Activated naive CD4-positive, alpha-beta T cell treated with anti-CD3 and anti-CD28 coated beads, Interleukin-2, amount 50 U/mL, for 72 hours (primary cell): ENCODE measurements around the gene IFRD1. TPM values are rescaled to one million over a fixed set of nuclear protein-coding genes. Genes with fewer than 3 reads are reported as not detected.

Experiments used
- ATAC-seq, 2 donors: fragments of 150-1000 bp; cut with Tn5 transposase; 2 replicates each; pipeline ENCODE4 v1.10.0; 2021; ENCODE audit warnings: mild to moderate bottlenecking in 2 of 2, moderate library complexity in 2 of 2
- DNase-seq, 2 donors: peaks; one replicate each; pipeline ENCODE4 v3.0.0; 2021 to 2022; ENCODE audit warnings: low spot score in 2 of 2
- H3K27ac Mint-ChIP-seq, 2 donors: one replicate each; pipeline ENCODE4 v1.8.0; 2022; ENCODE audit warnings: mild to moderate bottlenecking in 2 of 2, mixed read lengths in 2 of 2
- H3K36me3 Mint-ChIP-seq, 2 donors: one replicate each; pipeline ENCODE4 v1.8.0; 2022; ENCODE audit warnings: mixed read lengths in 2 of 2
- H3K9me3 Mint-ChIP-seq, 2 donors: one replicate each; pipeline ENCODE4 v1.8.0; 2022; ENCODE audit warnings: mixed read lengths in 2 of 2
- total RNA-seq, 2 donors: library from RNA; stranded (reverse); gene quantifications; one replicate each; pipeline ENCODE4 v1.2.3, GENCODE V29; 2022

Gene IFRD1
- total RNA-seq, 2 donors from 2014 or later = 67.6 to 85.2 TPM

- Mint-ChIP-seq H3K9me3 (no peaks in the 10 kb centered on the region), H3K36me3 (no peaks in the 10 kb centered on the region), H3K27ac (no peak overlapping the region)
- no peak for ATAC-seq
- DNase-seq = no peak
These were observed 71.7 kb downstream of the IFRD1 start for GRCh38 chr7:112521942-112522341.

DNA sequence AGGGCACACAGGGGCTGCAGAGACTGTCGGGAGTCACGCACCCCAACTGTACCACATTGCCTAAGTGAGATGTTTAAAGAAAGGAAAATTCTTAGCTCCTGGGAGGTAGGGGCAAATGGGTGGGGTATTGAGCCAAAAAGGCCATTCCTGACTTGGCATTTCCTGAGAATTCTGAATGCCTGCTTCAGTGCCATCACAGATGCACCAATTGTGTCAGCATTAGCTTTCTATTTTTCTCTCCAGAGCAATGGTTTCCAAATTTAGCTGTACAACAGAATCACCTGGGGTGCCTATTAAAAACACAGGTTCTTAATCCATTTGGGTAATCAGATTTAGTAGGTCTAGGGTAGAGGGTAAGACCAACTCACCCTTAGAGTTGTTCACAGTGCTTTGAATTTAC lies 73.6 kb downstream of the IFRD1 start:
- Mint-ChIP-seq H3K27ac (no peak overlapping the region), H3K36me3 (no peaks in the 10 kb centered on the region), H3K9me3 (no peaks in the 10 kb centered on the region)
- ATAC-seq (no peak), DNase-seq (no peak)

Other genes starting within 250 kb of the IFRD1 start
- 1 to 10 TPM in 1 of 2 donors, under 1 TPM in 1; 0.21 to 1.1 TPM for gene DOCK4, start 244.1 kb upstream of the IFRD1 start, total RNA-seq
- 10 to 100 TPM; 22.7 to 30.4 TPM for gene ZNF277, start 243.8 kb upstream of the IFRD1 start, total RNA-seq
- gene LSMEM1, start 30.5 kb downstream of the IFRD1 start, total RNA-seq = 1 to 10 TPM in 1 of 2 donors, under 1 TPM in 1; 0.37 to 1.8 TPM